ENCODE data around the gene NTNG1.

DNA sequence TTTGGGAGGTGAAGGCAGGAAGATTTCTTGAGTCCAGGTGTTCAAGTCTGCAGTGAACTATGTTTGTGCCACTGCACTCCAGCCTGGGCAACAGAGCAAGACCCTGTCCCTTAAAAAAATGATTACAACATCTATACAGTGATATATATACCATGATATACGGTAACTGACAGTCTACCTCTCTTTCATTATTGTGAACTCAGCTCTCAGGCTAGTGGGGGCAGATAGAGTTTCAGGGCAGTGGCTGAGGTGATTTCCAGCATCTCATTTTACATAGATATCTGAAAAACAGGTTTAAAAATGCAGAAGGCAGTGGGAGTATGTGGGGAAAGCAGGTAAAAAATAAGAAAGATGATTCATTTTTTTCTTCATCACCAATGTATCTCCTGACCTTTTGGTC, 8.1 kb upstream of the NTNG1 start:
- TF ChIP-seq POLR2A (IDR thresholded peaks at IDR 0.05; ENCODE audit: low read depth, low read length) (no peak), POLR2AphosphoS5 (IDR thresholded peaks at IDR 0.05; ENCODE audit: low read depth, low read length) (no peak), TAF1 (IDR thresholded peaks at IDR 0.05; ENCODE audit: borderline replicate concordance, low read depth, low read length) (no peak)
